OCI-LY7 (cell line): ENCODE data around the gene MAGOHB. TPM values are rescaled to one million over a fixed set of nuclear protein-coding genes. Genes with fewer than 3 reads are reported as not detected.

Source experiments
- BruUV-seq: library from RNA; stranded (reverse); fragments of 400-500 nt; replicated peaks from 2 replicates; lab custom pipeline; 2021; lab: Mats Ljungman, UMichigan
- CTCF ChIA-PET: fragments of 300-600 bp; sonication (Branson Sonifier 250); formaldehyde crosslinking; loops from one replicate; lab custom pipeline; 2022; ENCODE audit warnings: antibody characterized with exemption; ENCODE audit not compliant: unreplicated experiment; lab: Charles Lee
- POLR2A ChIA-PET: fragments of 300-600 bp; sonication (Branson Sonifier 250); formaldehyde crosslinking; loops from one replicate; lab custom pipeline; 2022; ENCODE audit warnings: antibody characterized with exemption; lab: Charles Lee
- DNase-seq: peaks from one replicate; pipeline ENCODE4 v3.0.0-alpha.2; 2015; ENCODE audit warnings: low spot score
- H2AFZ ChIP-seq: fragments of 200-600 bp; sonication (generic), shearing (Covaris generic); 2 replicates; pipeline ENCODE4 v1.6.1; 2014; ENCODE audit warnings: mild to moderate bottlenecking, antibody characterized with exemption, low read length, moderate library complexity
- H3K27ac ChIP-seq: fragments of 200-600 bp; sonication (generic); 2 replicates; pipeline ENCODE4 v1.5.1; 2014; ENCODE audit warnings: mixed run types, low read depth, mild to moderate bottlenecking, moderate library complexity, low read length, inconsistent platforms; ENCODE audit not compliant: poor library complexity, severe bottlenecking
- H3K36me3 ChIP-seq: fragments of 200-600 bp; sonication (generic); 2 replicates; pipeline ENCODE4 v1.6.1; 2014; ENCODE audit warnings: mild to moderate bottlenecking, antibody characterized with exemption, low read length, moderate library complexity, mixed read lengths; ENCODE audit not compliant: insufficient read depth
- H3K4me1 ChIP-seq: fragments of 200-600 bp; sonication (generic); 2 replicates; pipeline ENCODE4 v1.5.1; 2014; ENCODE audit warnings: mild to moderate bottlenecking, low read length; ENCODE audit not compliant: insufficient read depth, poor library complexity, severe bottlenecking
- H3K4me2 ChIP-seq: fragments of 200-600 bp; sonication (generic); 2 replicates; pipeline ENCODE4 v1.6.1; 2014; ENCODE audit warnings: mild to moderate bottlenecking, low read length
- H3K4me3 ChIP-seq: fragments of 200-600 bp; sonication (generic); 2 replicates; pipeline ENCODE4 v1.5.1; 2014; ENCODE audit warnings: mild to moderate bottlenecking, low read depth, low read length; ENCODE audit not compliant: poor library complexity, severe bottlenecking
- H3K79me2 ChIP-seq: fragments of 200-600 bp; sonication (generic); 2 replicates; pipeline ENCODE4 v1.6.1; 2016; ENCODE audit warnings: low read depth, mild to moderate bottlenecking, low read length, moderate library complexity, mixed read lengths; ENCODE audit not compliant: insufficient read depth
- H3K9me2 ChIP-seq: fragments of 200-600 bp; sonication (generic); 2 replicates; pipeline ENCODE4 v1.6.1; 2016; ENCODE audit warnings: mild to moderate bottlenecking, low read length, mixed read lengths; ENCODE audit not compliant: insufficient read depth
- H3K9me3 ChIP-seq: fragments of 200-600 bp; sonication (generic); 2 replicates; pipeline ENCODE4 v1.6.1; 2014; ENCODE audit warnings: mild to moderate bottlenecking, mixed run types, low read length, mixed read lengths
- H4K20me1 ChIP-seq: fragments of 200-600 bp; sonication (generic); 2 replicates; pipeline ENCODE4 v1.6.1; 2014; ENCODE audit warnings: mild to moderate bottlenecking, antibody characterized with exemption, low read length, moderate library complexity, mixed read lengths; ENCODE audit not compliant: insufficient read depth
- EZH2phosphoT487 ChIP-seq: fragments of 200-600 bp; sonication (generic); IDR thresholded peaks from 2 replicates; pipeline ENCODE4 v1.6.1; 2018; ENCODE audit warnings: low read depth, borderline replicate concordance, mild to moderate bottlenecking, mixed run types, antibody characterized with exemption, low read length, moderate library complexity, mixed read lengths
- intact Hi-C: fragments of 100-400 bp; cut with micrococcal nuclease; formaldehyde crosslinking; loops from one replicate; pipeline ENCODE4 v1.10.0; 2022; ENCODE audit not compliant: unreplicated experiment
- total RNA-seq, 2 experiments: library from RNA; depleted of rRNA in 1 of 2; stranded (reverse); fragments of >200 nt in 1 of 2; shearing (Covaris generic) in 1 of 2; gene quantifications; 2 replicates each; pipeline ENCODE4 v1.2.3, GENCODE V29; 2014 to 2022
- TF ChIP-seq, protein P1 (sequence below): fragments of 200-600 bp; sonication (generic); conservative IDR thresholded peaks from 2 replicates; pipeline ENCODE4 v1.5.1; 2014; ENCODE audit warnings: mild to moderate bottlenecking, antibody characterized with exemption, low read length, moderate library complexity, mixed read lengths

Gene MAGOHB
- total RNA-seq, 2 experiments from 2014 or later = 44.4 to 66.5 TPM

DNA sequence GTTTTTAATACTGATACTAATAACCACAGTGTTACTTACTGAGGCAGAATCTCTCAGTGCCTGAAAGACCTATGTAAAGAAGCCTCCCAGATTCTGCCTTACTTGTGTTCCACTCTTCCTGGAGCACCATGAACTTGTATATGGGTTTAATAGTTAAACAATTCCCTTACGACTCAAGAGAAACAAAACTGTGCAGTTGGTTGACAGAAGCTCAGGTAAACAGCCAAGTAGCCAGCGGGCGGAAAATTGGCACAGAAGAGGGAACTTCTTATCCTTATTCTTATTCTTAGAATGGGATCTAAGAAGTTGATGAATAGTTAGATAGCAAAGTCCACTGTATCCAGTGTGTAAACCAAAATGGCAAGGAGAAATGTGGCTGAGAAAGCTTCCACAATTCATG is 22.7 kb upstream of the MAGOHB start:
- ChIA-PET CTCF (no interaction called here), POLR2A (interaction anchor here (0.7 kb wide), 1 partner anchor 387 kb away, joined by 3 read pairs; no protein-coding TSS in a partner anchor)
- H3K9me3 ChIP-seq = no peaks in the 10 kb centered on the region
- no peaks in the 10 kb centered on the region for H3K9me2 ChIP-seq
- H3K36me3 ChIP-seq = no peaks in the 10 kb centered on the region
- no peaks in the 10 kb centered on the region for H4K20me1 ChIP-seq
- DNase-seq = no peak
- intact Hi-C loops = no loop called here
- no peak overlapping the region for H2AFZ ChIP-seq
- BruUV-seq = no TSS peak
- no peak overlapping the region for H3K27ac ChIP-seq
- no peaks in the 10 kb centered on the region for H3K4me1 ChIP-seq
- no peak overlapping the region for H3K4me3 ChIP-seq
- H3K79me2 ChIP-seq = no peaks in the 10 kb centered on the region
- no peak overlapping the region for H3K4me2 ChIP-seq
- no peak for TF ChIP-seq EZH2phosphoT487
- TF ChIP-seq, protein P1, sequence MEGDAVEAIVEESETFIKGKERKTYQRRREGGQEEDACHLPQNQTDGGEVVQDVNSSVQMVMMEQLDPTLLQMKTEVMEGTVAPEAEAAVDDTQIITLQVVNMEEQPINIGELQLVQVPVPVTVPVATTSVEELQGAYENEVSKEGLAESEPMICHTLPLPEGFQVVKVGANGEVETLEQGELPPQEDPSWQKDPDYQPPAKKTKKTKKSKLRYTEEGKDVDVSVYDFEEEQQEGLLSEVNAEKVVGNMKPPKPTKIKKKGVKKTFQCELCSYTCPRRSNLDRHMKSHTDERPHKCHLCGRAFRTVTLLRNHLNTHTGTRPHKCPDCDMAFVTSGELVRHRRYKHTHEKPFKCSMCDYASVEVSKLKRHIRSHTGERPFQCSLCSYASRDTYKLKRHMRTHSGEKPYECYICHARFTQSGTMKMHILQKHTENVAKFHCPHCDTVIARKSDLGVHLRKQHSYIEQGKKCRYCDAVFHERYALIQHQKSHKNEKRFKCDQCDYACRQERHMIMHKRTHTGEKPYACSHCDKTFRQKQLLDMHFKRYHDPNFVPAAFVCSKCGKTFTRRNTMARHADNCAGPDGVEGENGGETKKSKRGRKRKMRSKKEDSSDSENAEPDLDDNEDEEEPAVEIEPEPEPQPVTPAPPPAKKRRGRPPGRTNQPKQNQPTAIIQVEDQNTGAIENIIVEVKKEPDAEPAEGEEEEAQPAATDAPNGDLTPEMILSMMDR = no peak

DNA sequence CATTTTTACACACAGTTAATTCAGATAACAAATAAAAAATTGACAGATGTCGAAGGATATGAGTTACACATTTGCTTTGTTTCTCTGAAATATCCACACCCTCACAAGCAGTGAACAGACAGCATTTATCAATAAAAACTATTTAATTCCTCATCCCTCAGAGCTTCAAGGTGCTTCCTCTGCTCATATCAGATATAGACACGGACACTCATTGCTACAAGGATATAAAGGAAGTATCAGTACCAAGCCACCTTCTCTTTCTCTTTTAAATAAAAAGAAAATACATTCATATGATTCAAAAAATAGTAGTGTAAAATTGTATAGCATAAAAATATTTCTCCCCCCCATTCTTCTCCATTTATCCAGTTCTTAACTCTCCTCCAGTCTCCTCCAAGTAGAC is 21.9 kb upstream of the MAGOHB start:
- DNase-seq = no peak
- ChIA-PET CTCF (no interaction called here), POLR2A (interaction anchor here (0.6 to 1.2 kb wide), 4 partner anchors 16 to 69 kb away, joined by 3 to 4 read pairs (median 4); no protein-coding TSS in a partner anchor)
- H2AFZ ChIP-seq = no peak overlapping the region
- BruUV-seq = no TSS peak
- TF ChIP-seq, protein P1 = no peak
- TF ChIP-seq EZH2phosphoT487 = no peak
- H3K79me2 ChIP-seq = no peaks in the 10 kb centered on the region
- no peaks in the 10 kb centered on the region for H3K9me2 ChIP-seq
- H4K20me1 ChIP-seq = no peaks in the 10 kb centered on the region
- H3K27ac ChIP-seq = no peak overlapping the region
- intact Hi-C loops = no loop called here
- H3K36me3 ChIP-seq = no peaks in the 10 kb centered on the region
- H3K4me3 ChIP-seq = no peak overlapping the region
- H3K4me1 ChIP-seq = no peaks in the 10 kb centered on the region
- H3K9me3 ChIP-seq = no peaks in the 10 kb centered on the region
- H3K4me2 ChIP-seq = no peak overlapping the region

DNA sequence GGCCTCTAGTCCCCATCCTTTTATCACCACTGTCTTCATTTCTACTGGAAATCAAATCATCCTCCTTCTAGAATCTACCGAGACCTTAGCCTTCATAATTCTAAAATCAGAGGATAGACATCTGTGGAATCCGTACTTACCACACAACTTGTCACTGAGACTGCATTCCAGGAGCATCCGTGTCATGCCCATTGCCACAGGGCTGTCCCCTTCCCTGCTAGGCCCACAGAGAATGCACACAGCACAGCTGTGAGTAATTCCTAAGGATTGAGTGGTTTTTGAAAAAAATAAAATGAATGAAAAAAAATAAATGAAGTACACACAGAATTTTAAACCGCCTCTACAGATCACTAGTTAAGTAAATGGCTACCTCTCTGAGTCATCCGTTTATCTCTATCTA is 21.0 kb upstream of the MAGOHB start:
- no peak for TF ChIP-seq EZH2phosphoT487
- no peak overlapping the region for H3K4me3 ChIP-seq
- H3K9me3 ChIP-seq = no peaks in the 10 kb centered on the region
- ChIA-PET CTCF (no interaction called here), POLR2A (interaction anchor here (0.6 to 1.2 kb wide), 4 partner anchors 17 to 68 kb away, joined by 3 to 4 read pairs (median 4); no protein-coding TSS in a partner anchor)
- DNase-seq = no peak
- H3K9me2 ChIP-seq = no peaks in the 10 kb centered on the region
- H3K36me3 ChIP-seq = no peaks in the 10 kb centered on the region
- no peaks in the 10 kb centered on the region for H3K4me1 ChIP-seq
- no peak overlapping the region for H3K4me2 ChIP-seq
- no peak overlapping the region for H2AFZ ChIP-seq
- H3K27ac ChIP-seq = no peak overlapping the region
- no peaks in the 10 kb centered on the region for H3K79me2 ChIP-seq
- no peaks in the 10 kb centered on the region for H4K20me1 ChIP-seq
- no TSS peak for BruUV-seq
- intact Hi-C loops = no loop called here
